WTC11 (cell line): ENCODE data around the gene HPCA. TPM values are rescaled to one million over a fixed set of nuclear protein-coding genes. Genes with fewer than 3 reads are reported as not detected.

ENCODE experiments used
- ATAC-seq: fragments of 200-7000 bp; cut with Tn5 transposase; 2 replicates; pipeline ENCODE4 v1.10.0; 2021; ENCODE audit warnings: mild to moderate bottlenecking, moderate library complexity
- CTCF ChIA-PET: fragments of 300-600 bp; sonication (Branson Sonifier 250); formaldehyde crosslinking; loops from one replicate; lab custom pipeline; 2021; ENCODE audit warnings: antibody characterized with exemption; lab: Charles Lee
- POLR2A ChIA-PET: fragments of 350-600 bp; sonication (Branson Sonifier 250); formaldehyde crosslinking; loops from one replicate; lab custom pipeline; 2021; ENCODE audit warnings: antibody characterized with exemption; lab: Charles Lee
- DNase-seq: peaks from one replicate; pipeline ENCODE4 v3.0.0; 2021; ENCODE audit warnings: low spot score
- H3K27ac Mint-ChIP-seq: 2 replicates; pipeline ENCODE4 v1.8.0; 2021; ENCODE audit warnings: mixed read lengths
- H3K27me3 Mint-ChIP-seq: 2 replicates; pipeline ENCODE4 v1.8.0; 2021; ENCODE audit warnings: low read depth, mild to moderate bottlenecking, moderate library complexity, mixed read lengths
- H3K36me3 Mint-ChIP-seq: 2 replicates; pipeline ENCODE4 v1.8.0; 2021; ENCODE audit warnings: mixed read lengths
- H3K4me1 Mint-ChIP-seq: 2 replicates; pipeline ENCODE4 v1.8.0; 2022; ENCODE audit warnings: mixed read lengths
- H3K4me3 Mint-ChIP-seq: 2 replicates; pipeline ENCODE4 v1.8.0; 2021; ENCODE audit warnings: mild to moderate bottlenecking, moderate library complexity, mixed read lengths
- H3K9me3 Mint-ChIP-seq: 2 replicates; pipeline ENCODE4 v1.8.0; 2021; ENCODE audit warnings: mixed read lengths
- CBFB ChIP-seq: sonication (generic); formaldehyde crosslinking; IDR thresholded peaks from 2 replicates; pipeline ENCODE4 v1.8.1; 2022; ENCODE audit warnings: mild to moderate bottlenecking, low read depth, missing genetic modification reagents
- CREB1 ChIP-seq: sonication (generic); formaldehyde crosslinking; IDR thresholded peaks from 2 replicates; pipeline ENCODE4 v1.8.0; 2023; ENCODE audit warnings: mild to moderate bottlenecking, missing genetic modification reagents
- EMX1 ChIP-seq: fragments of 250-450 bp; sonication (Bioruptor Pico); IDR thresholded peaks from 2 replicates; pipeline ENCODE4 v1.8.0; 2021; ENCODE audit warnings: mild to moderate bottlenecking
- FOXJ3 ChIP-seq: sonication (generic); formaldehyde crosslinking; IDR thresholded peaks from 2 replicates; pipeline ENCODE4 v1.9.0; 2021; ENCODE audit warnings: missing genetic modification reagents, mild to moderate bottlenecking, borderline replicate concordance
- JAZF1 ChIP-seq: fragments of 250-450 bp; sonication (Bioruptor Pico); IDR thresholded peaks from 2 replicates; pipeline ENCODE4 v1.9.0; 2021; ENCODE audit warnings: moderate library complexity, mild to moderate bottlenecking, inconsistent platforms
- NFYB ChIP-seq: sonication (generic); formaldehyde crosslinking; conservative IDR thresholded peaks from 2 replicates; pipeline ENCODE4 v1.8.0; 2022; ENCODE audit warnings: low read depth, missing genetic modification reagents
- SMAD4 ChIP-seq: sonication (generic); formaldehyde crosslinking; IDR thresholded peaks from 2 replicates; pipeline ENCODE4 v1.8.0; 2022; ENCODE audit warnings: mild to moderate bottlenecking, missing genetic modification reagents
- TEAD4 ChIP-seq: sonication (generic); formaldehyde crosslinking; IDR thresholded peaks from 2 replicates; pipeline ENCODE4 v1.8.0; 2022; ENCODE audit warnings: mild to moderate bottlenecking, missing genetic modification reagents
- ZNF317 ChIP-seq: sonication (generic); formaldehyde crosslinking; IDR thresholded peaks from 2 replicates; pipeline ENCODE4 v1.8.1; 2023; ENCODE audit warnings: low read depth, mild to moderate bottlenecking, moderate library complexity, missing genetic modification reagents, borderline replicate concordance
- total RNA-seq: library from RNA; stranded (reverse); gene quantifications from 3 replicates; pipeline ENCODE4 v1.2.3, GENCODE V29; 2021
- TF ChIP-seq, protein P1 (sequence below): sonication (generic); formaldehyde crosslinking; IDR thresholded peaks from 2 replicates; pipeline ENCODE4 v1.8.1; 2022; ENCODE audit warnings: low read depth, mild to moderate bottlenecking, moderate library complexity, missing genetic modification reagents, borderline replicate concordance
- TF ChIP-seq, protein P2 (sequence below): sonication (generic); formaldehyde crosslinking; IDR thresholded peaks from 2 replicates; pipeline ENCODE4 v1.8.0; 2022; ENCODE audit warnings: mild to moderate bottlenecking, missing genetic modification reagents
- TF ChIP-seq, protein P3 (sequence below): sonication (generic); formaldehyde crosslinking; IDR thresholded peaks from 2 replicates; pipeline ENCODE4 v1.8.0; 2023; ENCODE audit warnings: mild to moderate bottlenecking, missing genetic modification reagents
- TF ChIP-seq, protein P4 (sequence below): sonication (generic); formaldehyde crosslinking; IDR thresholded peaks from 2 replicates; pipeline ENCODE4 v1.8.1; 2023; ENCODE audit warnings: mild to moderate bottlenecking, missing genetic modification reagents
- TF ChIP-seq, protein P5 (sequence below): sonication (generic); formaldehyde crosslinking; conservative IDR thresholded peaks from 2 replicates; pipeline ENCODE4 v1.8.1; 2023; ENCODE audit warnings: mild to moderate bottlenecking, low read depth, missing genetic modification reagents, moderate library complexity
- TF ChIP-seq, protein P6 (sequence below): sonication (generic); formaldehyde crosslinking; conservative IDR thresholded peaks from 2 replicates; pipeline ENCODE4 v1.8.1; 2022; ENCODE audit warnings: mild to moderate bottlenecking, missing genetic modification reagents

The HPCA gene
- total RNA-seq, 1 experiment from 2014 or later = 1.9 TPM

DNA sequence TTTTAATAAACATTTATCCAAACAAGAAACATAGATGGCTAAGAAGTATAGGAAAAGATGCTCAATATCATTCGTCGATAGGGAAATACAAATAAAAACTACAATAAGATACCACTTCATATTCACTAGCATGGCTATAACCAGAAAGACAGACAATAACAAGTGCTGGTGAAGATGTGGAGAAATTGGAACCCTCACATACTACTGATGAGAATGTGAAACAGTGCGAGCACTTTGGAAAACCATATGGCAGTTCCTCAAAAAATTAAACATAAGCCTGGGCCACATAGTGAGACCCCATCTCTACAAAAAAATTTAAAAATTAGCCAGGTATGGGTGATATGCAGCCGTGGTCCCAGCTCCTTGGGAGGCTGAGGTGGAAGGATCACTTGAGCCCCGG lies 24.0 kb downstream of the HPCA start:
- Mint-ChIP-seq H3K27ac (no peak overlapping the region), H3K4me3 (no peak overlapping the region), H3K4me1 (no peaks in the 10 kb centered on the region), H3K27me3 (peaks cover 9% of the 10 kb centered on the region), H3K9me3 (peaks cover 6% of the 10 kb centered on the region), H3K36me3 (no peaks in the 10 kb centered on the region)
- POLR2A ChIA-PET = no interaction called here
- DNase-seq (no peak), ATAC-seq (no peak)
- TF ChIP-seq, protein P1, sequence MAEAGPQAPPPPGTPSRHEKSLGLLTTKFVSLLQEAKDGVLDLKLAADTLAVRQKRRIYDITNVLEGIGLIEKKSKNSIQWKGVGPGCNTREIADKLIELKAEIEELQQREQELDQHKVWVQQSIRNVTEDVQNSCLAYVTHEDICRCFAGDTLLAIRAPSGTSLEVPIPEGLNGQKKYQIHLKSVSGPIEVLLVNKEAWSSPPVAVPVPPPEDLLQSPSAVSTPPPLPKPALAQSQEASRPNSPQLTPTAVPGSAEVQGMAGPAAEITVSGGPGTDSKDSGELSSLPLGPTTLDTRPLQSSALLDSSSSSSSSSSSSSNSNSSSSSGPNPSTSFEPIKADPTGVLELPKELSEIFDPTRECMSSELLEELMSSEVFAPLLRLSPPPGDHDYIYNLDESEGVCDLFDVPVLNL (CRISPR knock-in tag) = no peak
- TF ChIP-seq, protein P2, sequence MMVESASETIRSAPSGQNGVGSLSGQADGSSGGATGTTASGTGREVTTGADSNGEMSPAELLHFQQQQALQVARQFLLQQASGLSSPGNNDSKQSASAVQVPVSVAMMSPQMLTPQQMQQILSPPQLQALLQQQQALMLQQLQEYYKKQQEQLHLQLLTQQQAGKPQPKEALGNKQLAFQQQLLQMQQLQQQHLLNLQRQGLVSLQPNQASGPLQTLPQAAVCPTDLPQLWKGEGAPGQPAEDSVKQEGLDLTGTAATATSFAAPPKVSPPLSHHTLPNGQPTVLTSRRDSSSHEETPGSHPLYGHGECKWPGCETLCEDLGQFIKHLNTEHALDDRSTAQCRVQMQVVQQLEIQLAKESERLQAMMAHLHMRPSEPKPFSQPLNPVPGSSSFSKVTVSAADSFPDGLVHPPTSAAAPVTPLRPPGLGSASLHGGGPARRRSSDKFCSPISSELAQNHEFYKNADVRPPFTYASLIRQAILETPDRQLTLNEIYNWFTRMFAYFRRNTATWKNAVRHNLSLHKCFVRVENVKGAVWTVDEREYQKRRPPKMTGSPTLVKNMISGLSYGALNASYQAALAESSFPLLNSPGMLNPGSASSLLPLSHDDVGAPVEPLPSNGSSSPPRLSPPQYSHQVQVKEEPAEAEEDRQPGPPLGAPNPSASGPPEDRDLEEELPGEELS (CRISPR knock-in tag) = no peak
- TF ChIP-seq EMX1 = no peak
- TF ChIP-seq, protein P3, sequence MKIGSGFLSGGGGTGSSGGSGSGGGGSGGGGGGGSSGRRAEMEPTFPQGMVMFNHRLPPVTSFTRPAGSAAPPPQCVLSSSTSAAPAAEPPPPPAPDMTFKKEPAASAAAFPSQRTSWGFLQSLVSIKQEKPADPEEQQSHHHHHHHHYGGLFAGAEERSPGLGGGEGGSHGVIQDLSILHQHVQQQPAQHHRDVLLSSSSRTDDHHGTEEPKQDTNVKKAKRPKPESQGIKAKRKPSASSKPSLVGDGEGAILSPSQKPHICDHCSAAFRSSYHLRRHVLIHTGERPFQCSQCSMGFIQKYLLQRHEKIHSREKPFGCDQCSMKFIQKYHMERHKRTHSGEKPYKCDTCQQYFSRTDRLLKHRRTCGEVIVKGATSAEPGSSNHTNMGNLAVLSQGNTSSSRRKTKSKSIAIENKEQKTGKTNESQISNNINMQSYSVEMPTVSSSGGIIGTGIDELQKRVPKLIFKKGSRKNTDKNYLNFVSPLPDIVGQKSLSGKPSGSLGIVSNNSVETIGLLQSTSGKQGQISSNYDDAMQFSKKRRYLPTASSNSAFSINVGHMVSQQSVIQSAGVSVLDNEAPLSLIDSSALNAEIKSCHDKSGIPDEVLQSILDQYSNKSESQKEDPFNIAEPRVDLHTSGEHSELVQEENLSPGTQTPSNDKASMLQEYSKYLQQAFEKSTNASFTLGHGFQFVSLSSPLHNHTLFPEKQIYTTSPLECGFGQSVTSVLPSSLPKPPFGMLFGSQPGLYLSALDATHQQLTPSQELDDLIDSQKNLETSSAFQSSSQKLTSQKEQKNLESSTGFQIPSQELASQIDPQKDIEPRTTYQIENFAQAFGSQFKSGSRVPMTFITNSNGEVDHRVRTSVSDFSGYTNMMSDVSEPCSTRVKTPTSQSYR (CRISPR knock-in tag) = no peak
- TF ChIP-seq CREB1 = no peak
- TF ChIP-seq JAZF1 (CRISPR knock-in tag) = no peak
- no peak for TF ChIP-seq FOXJ3
- CTCF ChIA-PET = no interaction called here

DNA sequence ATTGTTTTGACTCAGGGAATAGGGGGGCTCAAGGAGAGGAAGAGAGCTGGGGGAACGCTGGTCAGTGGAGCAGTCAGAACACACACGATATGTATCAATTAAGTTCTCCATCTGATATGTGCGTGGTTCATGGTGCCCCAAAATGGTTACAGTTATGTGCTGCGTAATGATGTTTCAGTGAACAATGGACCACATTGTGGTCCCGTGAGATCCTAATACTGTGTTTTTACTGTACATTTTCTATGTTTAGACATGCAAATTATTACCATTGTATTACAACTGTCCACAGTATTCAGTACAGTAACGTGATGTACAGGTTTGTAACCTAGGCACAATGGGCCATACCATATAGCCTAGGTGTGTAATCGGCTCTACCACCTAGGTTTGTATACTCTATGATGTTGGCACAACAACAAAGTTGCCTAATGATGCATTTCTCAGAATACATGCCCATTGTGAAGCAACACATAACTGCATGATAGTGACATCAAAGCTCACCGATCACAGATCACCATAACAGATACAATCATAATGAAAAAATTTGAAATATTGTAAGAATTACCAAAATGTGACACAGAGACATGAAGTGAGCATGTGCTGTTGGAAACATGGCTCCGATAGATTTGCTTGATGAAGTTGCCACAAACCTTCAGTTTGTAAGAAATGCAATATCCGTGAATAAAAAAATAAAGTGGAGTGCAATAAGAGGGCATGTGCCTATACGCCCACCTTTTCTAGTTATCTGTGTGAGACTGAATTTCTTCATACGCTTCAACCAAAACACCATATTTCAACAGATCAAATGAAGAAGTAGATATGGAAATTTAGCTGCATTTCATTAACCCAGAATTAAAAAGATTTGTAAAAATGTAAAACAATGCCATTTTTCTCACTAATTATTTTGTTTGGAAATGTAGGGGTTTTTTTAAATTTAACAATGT lies 29.7 kb downstream of the HPCA start:
- no peaks in the 10 kb centered on the region for H3K9me3 Mint-ChIP-seq

More for the DNA sequence above, 29.7 kb downstream of the HPCA start:
- ChIA-PET CTCF (interaction anchor here (1.2 to 2.0 kb wide), 2 partner anchors 39 to 170 kb away, joined by 3 to 8 read pairs; no protein-coding TSS in a partner anchor), POLR2A (interaction anchor here (0.7 kb wide), 1 partner anchor 45 kb away, joined by 4 read pairs; no protein-coding TSS in a partner anchor)
- Mint-ChIP-seq H3K27me3 (peaks cover 4% of the 10 kb centered on the region), H3K4me3 (no peak overlapping the region), H3K36me3 (no peaks in the 10 kb centered on the region), H3K4me1 (peaks cover 2% of the 10 kb centered on the region; the same call in 1 of the 2 replicates), H3K27ac (no peak overlapping the region)
- DNase-seq (no peak), ATAC-seq (no peak)
- TF ChIP-seq NFYB (CRISPR knock-in tag) (no peak), TEAD4 (CRISPR knock-in tag) (no peak), CBFB (CRISPR knock-in tag) (no peak), ZNF317 (CRISPR knock-in tag) (no peak), SMAD4 (CRISPR knock-in tag) (no peak)
- TF ChIP-seq, protein P4, sequence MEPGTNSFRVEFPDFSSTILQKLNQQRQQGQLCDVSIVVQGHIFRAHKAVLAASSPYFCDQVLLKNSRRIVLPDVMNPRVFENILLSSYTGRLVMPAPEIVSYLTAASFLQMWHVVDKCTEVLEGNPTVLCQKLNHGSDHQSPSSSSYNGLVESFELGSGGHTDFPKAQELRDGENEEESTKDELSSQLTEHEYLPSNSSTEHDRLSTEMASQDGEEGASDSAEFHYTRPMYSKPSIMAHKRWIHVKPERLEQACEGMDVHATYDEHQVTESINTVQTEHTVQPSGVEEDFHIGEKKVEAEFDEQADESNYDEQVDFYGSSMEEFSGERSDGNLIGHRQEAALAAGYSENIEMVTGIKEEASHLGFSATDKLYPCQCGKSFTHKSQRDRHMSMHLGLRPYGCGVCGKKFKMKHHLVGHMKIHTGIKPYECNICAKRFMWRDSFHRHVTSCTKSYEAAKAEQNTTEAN (CRISPR knock-in tag) = no peak
- TF ChIP-seq, protein P5, sequence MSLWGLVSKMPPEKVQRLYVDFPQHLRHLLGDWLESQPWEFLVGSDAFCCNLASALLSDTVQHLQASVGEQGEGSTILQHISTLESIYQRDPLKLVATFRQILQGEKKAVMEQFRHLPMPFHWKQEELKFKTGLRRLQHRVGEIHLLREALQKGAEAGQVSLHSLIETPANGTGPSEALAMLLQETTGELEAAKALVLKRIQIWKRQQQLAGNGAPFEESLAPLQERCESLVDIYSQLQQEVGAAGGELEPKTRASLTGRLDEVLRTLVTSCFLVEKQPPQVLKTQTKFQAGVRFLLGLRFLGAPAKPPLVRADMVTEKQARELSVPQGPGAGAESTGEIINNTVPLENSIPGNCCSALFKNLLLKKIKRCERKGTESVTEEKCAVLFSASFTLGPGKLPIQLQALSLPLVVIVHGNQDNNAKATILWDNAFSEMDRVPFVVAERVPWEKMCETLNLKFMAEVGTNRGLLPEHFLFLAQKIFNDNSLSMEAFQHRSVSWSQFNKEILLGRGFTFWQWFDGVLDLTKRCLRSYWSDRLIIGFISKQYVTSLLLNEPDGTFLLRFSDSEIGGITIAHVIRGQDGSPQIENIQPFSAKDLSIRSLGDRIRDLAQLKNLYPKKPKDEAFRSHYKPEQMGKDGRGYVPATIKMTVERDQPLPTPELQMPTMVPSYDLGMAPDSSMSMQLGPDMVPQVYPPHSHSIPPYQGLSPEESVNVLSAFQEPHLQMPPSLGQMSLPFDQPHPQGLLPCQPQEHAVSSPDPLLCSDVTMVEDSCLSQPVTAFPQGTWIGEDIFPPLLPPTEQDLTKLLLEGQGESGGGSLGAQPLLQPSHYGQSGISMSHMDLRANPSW (CRISPR knock-in tag) = no peak
- TF ChIP-seq, protein P6, sequence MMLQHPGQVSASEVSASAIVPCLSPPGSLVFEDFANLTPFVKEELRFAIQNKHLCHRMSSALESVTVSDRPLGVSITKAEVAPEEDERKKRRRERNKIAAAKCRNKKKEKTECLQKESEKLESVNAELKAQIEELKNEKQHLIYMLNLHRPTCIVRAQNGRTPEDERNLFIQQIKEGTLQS (CRISPR knock-in tag) = no peak
- TF ChIP-seq, protein P3 (CRISPR knock-in tag) = no peak
